GM23338 (cell line): ENCODE data around the gene CHN2. TPM values are rescaled to one million over a fixed set of nuclear protein-coding genes. Genes with fewer than 3 reads are reported as not detected.

Source experiments
- ATAC-seq: fragments of 200-7000 bp; cut with Tn5 transposase; 3 replicates; pipeline ENCODE4 v1.9.1; 2020
- DNase-seq: peaks from one replicate; pipeline ENCODE4 v3.0.0-alpha.2; 2015; ENCODE audit warnings: low spot score
- H2AFZ ChIP-seq: fragments of 200-600 bp; sonication (generic); 2 replicates; pipeline ENCODE4 v1.8.0; 2016; ENCODE audit warnings: antibody characterized with exemption, mild to moderate bottlenecking, moderate library complexity
- H3F3A ChIP-seq: fragments of 200-600 bp; sonication (generic); replicated peaks from 2 replicates; pipeline ENCODE4 v1.8.0; 2017; ENCODE audit warnings: antibody characterized with exemption, mixed run types, low read depth
- H3K27ac ChIP-seq: fragments of 200-600 bp; sonication (generic); 2 replicates; pipeline ENCODE4 v1.6.1; 2016; ENCODE audit warnings: low read depth
- H3K27me3 ChIP-seq: fragments of 200-600 bp; sonication (generic); 2 replicates; pipeline ENCODE4 v1.8.0; 2016; ENCODE audit warnings: mild to moderate bottlenecking, mixed run types, moderate library complexity; ENCODE audit not compliant: insufficient read depth
- H3K36me3 ChIP-seq: fragments of 200-600 bp; sonication (generic); 2 replicates; pipeline ENCODE4 v1.8.0; 2016; ENCODE audit warnings: mild to moderate bottlenecking; ENCODE audit not compliant: insufficient read depth
- H3K4me1 ChIP-seq: fragments of 200-600 bp; sonication (generic); 2 replicates; pipeline ENCODE4 v1.8.0; 2016; ENCODE audit warnings: mild to moderate bottlenecking, moderate library complexity; ENCODE audit not compliant: insufficient read depth
- H3K4me2 ChIP-seq: fragments of 200-600 bp; sonication (generic); 2 replicates; pipeline ENCODE4 v1.7.1; 2017; ENCODE audit warnings: mixed run types
- H3K4me3 ChIP-seq: fragments of 200-600 bp; sonication (generic); 2 replicates; pipeline ENCODE4 v1.6.1; 2016; ENCODE audit warnings: mixed run types
- H3K79me2 ChIP-seq: fragments of 200-600 bp; sonication (generic); replicated peaks from 2 replicates; pipeline ENCODE4 v1.8.0; 2017; ENCODE audit warnings: mild to moderate bottlenecking; ENCODE audit not compliant: insufficient read depth
- H3K9me2 ChIP-seq: fragments of 200-600 bp; sonication (generic); 2 replicates; pipeline ENCODE4 v1.8.0; 2017; ENCODE audit not compliant: insufficient read depth
- H4K20me1 ChIP-seq: fragments of 200-600 bp; sonication (generic); replicated peaks from 2 replicates; pipeline ENCODE4 v1.8.0; 2017; ENCODE audit warnings: mild to moderate bottlenecking; ENCODE audit not compliant: insufficient read depth
- H3K27ac Mint-ChIP-seq: 2 replicates; pipeline ENCODE4 v1.8.0; 2020; ENCODE audit warnings: inconsistent platforms, mild to moderate bottlenecking, moderate library complexity, mixed read lengths
- H3K27me3 Mint-ChIP-seq: 3 replicates; pipeline ENCODE4 v1.8.0; 2022; ENCODE audit warnings: low read depth, mild to moderate bottlenecking, moderate library complexity, mixed read lengths, inconsistent platforms; ENCODE audit not compliant: insufficient read depth, poor library complexity
- H3K36me3 Mint-ChIP-seq: 3 replicates; pipeline ENCODE4 v1.8.0; 2021; ENCODE audit warnings: low read depth, mild to moderate bottlenecking, inconsistent platforms, moderate library complexity, mixed read lengths
- H3K4me1 Mint-ChIP-seq: 3 replicates; pipeline ENCODE4 v1.8.0; 2020; ENCODE audit warnings: mild to moderate bottlenecking, inconsistent platforms, mixed read lengths
- H3K4me3 Mint-ChIP-seq: 3 replicates; pipeline ENCODE4 v1.8.0; 2021; ENCODE audit warnings: moderate library complexity, mild to moderate bottlenecking, inconsistent platforms, mixed read lengths
- H3K9me3 Mint-ChIP-seq: 3 replicates; pipeline ENCODE4 v1.8.0; 2020; ENCODE audit warnings: moderate library complexity, mild to moderate bottlenecking, inconsistent platforms, mixed read lengths
- ETS1 ChIP-seq: IDR thresholded peaks from 2 replicates; pipeline ENCODE4 v1.6.1; 2016; ENCODE audit warnings: antibody characterized with exemption
- EZH2 ChIP-seq: fragments of 200-600 bp; sonication (generic); IDR thresholded peaks from one replicate; pipeline ENCODE4 v1.8.0; 2017; ENCODE audit warnings: antibody characterized with exemption, mild to moderate bottlenecking, low read depth; ENCODE audit not compliant: unreplicated experiment
- POLR2AphosphoS5 ChIP-seq: IDR thresholded peaks from 2 replicates; pipeline ENCODE4 v1.6.1; 2016; ENCODE audit warnings: antibody characterized with exemption, low read depth
- REST ChIP-seq: IDR thresholded peaks from one replicate; pipeline ENCODE4 v1.6.1; 2018; ENCODE audit warnings: antibody characterized with exemption; ENCODE audit not compliant: unreplicated experiment
- STAT1 ChIP-seq: IDR thresholded peaks from one replicate; pipeline ENCODE4 v1.6.1; 2016; ENCODE audit warnings: antibody characterized with exemption; ENCODE audit not compliant: unreplicated experiment
- ZNF114 ChIP-seq: fragments of 250-450 bp; sonication (Bioruptor Pico); IDR thresholded peaks from 2 replicates; pipeline ENCODE4 v1.5.0; 2020; ENCODE audit warnings: mild to moderate bottlenecking, moderate library complexity
- ZNF462 ChIP-seq: fragments of 250-450 bp; sonication (Bioruptor Pico); IDR thresholded peaks from 2 replicates; pipeline ENCODE4 v1.5.0; 2020; ENCODE audit warnings: mild to moderate bottlenecking, moderate library complexity
- polyA plus RNA-seq: library from polyadenylated mRNA; unstranded; fragments of >200 nt; fragmentation: Nextera tagmentation; extraction: Ambion mirVana; gene quantifications from 2 replicates; pipeline ENCODE4 v1.2.1, GENCODE V29; 2016
- total RNA-seq: library from RNA; depleted of rRNA; stranded (reverse); fragments of >200 nt; shearing (Covaris generic); gene quantifications from 2 replicates; pipeline ENCODE4 v1.2.3, GENCODE V29; 2014

Gene CHN2
- total and polyA plus RNA-seq, 2 experiments from 2014 or later: 6.1 to 7.5 TPM

- TF ChIP-seq ZNF114 (CRISPR knock-in tag): no peak
- no peak for TF ChIP-seq ETS1
- TF ChIP-seq EZH2: no peak
- no peak for TF ChIP-seq ZNF462 (CRISPR knock-in tag)
These were observed 291.7 kb downstream of the CHN2 start (continued) for GRCh38 chr7:29486191-29486700.

GRCh38 chr7:29487424-29487823 is 292.8 kb downstream of the CHN2 start:
- TF ChIP-seq STAT1 (no peak), REST (no peak), POLR2AphosphoS5 (no peak), EZH2 (no peak)
- no peak overlapping the region for H3K4me3 Mint-ChIP-seq
- no peaks in the 10 kb centered on the region for H3K9me3 Mint-ChIP-seq
- H3K27ac Mint-ChIP-seq: no peak overlapping the region
- no peaks in the 10 kb centered on the region for H3K36me3 ChIP-seq
- no peak for ATAC-seq
- no peaks in the 10 kb centered on the region for H3F3A ChIP-seq
- no peaks in the 10 kb centered on the region for H3K9me2 ChIP-seq
- no peaks in the 10 kb centered on the region for H4K20me1 ChIP-seq
- H3K4me1 Mint-ChIP-seq: peaks cover 19% of the 10 kb centered on the region
- no peaks in the 10 kb centered on the region for H3K79me2 ChIP-seq
- H3K36me3 Mint-ChIP-seq: no peaks in the 10 kb centered on the region
- H3K27ac ChIP-seq: no peak overlapping the region
- DNase-seq: no peak
- no peaks in the 10 kb centered on the region for H3K27me3 ChIP-seq
- peaks cover 7% of the 10 kb centered on the region for H3K27me3 Mint-ChIP-seq
- no peak overlapping the region for H3K4me2 ChIP-seq
- no peak overlapping the region for H2AFZ ChIP-seq
- peaks cover 7% of the 10 kb centered on the region; the same call in 1 of the 2 replicates for H3K4me1 ChIP-seq
- no peak overlapping the region for H3K4me3 ChIP-seq
